Thyroid gland (tissue), 4 donors: ENCODE results near the gene CHRNG.

Experiments used
- CTCF ChIP-seq, 6 experiments: fragments of 200-600 bp in 3 of 6; fragments of 450-650 bp in 3 of 6; sonication (generic) in 3 of 6; IDR thresholded peaks; one replicate each; pipeline ENCODE4 v1.5.1; 2016 to 2019; ENCODE audit warnings: antibody characterized with exemption in 6 of 6, mild to moderate bottlenecking in 2 of 6, inconsistent platforms in 1 of 6, moderate library complexity in 1 of 6
- POLR2A ChIP-seq, 2 donors: fragments of 450-650 bp; IDR thresholded peaks; one replicate each; pipeline ENCODE4 v1.6.1; 2017; ENCODE audit warnings: antibody characterized with exemption in 2 of 2, mild to moderate bottlenecking in 2 of 2, moderate library complexity in 1 of 2

- TF ChIP-seq CTCF (IDR thresholded peaks at IDR 0.05) (no peak), POLR2A (IDR thresholded peaks at IDR 0.05) (no peak)
These were observed at the start of gene CHRNG for GRCh38 chr2:232539298-232540231.
